ENCODE measurements around the gene SSU72. TPM values are rescaled to one million over a fixed set of nuclear protein-coding genes. Genes with fewer than 3 reads are reported as not detected.
A peak's percentile ranks its signal among the peaks of the same experiment; 100 is the strongest.

The SSU72 gene
- total and polyA plus RNA-seq, 4 donors = 35.4 to 57.4 (median 44.3) TPM

DNA sequence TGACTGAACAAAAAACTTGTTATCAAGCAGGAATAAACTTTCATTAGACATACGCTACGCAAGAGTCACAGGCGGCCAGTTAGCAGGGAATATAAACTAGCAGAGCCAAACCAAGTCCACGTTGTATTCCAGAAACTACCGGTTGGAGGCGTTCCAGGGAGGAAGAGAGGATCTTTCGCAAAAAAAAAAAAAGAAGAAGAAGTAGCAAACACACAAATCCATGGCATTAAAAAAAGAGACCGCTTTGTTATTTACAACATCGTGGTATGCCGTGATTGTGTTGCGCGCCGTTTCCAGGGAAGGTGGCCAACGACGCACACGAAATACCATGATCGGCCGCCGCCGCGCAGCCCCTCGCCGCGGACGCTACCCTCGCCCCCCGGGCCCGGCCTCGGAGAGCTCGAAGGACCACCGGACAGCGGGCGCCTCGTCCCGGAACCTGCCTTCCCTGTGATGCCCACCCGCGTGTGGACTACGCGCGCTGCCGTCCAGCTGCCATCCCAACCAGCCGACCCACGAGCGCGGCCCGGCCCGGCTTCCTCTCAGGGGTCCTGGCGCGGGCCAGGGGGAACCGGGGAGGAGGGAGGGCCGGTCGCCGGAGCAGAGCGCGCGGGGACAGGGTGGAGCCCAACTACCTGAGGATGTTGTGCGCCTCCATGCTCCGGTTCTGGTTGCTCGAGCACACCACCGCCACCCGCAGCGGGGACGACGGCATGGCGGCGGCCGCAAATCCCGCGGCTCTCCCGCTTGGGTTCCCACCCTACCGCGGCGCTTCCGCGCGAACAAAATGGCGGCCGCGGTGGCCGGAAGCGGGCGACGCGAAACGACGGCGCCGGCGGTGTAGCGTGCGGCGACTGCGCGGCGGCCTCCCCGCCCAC, 581 bp downstream of the SSU72 start:
- no peak for DNase-seq (ENCODE audit: low spot score)
- Histone ChIP-seq H3K36me3 (ENCODE audit: control insufficient read depth in 4 of 4, insufficient read depth in 3 of 4, low read depth in 1 of 4, low read length in 3 of 4) (peaks cover 1 to 5% (median 3%) of the 10 kb centered on the region in 4 donors), H3K27ac (ENCODE audit: low read depth in 1 of 2, low read length in 2 of 2) (peak overlapping the region; percentile 95 to 99), H3K4me3 (ENCODE audit: low read depth in 1 of 3, low read length in 3 of 3) (peak overlapping the region; percentile 96 to 99 (median 97)), H3K9me3 (ENCODE audit: control insufficient read depth in 4 of 4, low read length in 3 of 4) (no peaks in the 10 kb centered on the region), H3K9ac (ENCODE audit: low read depth in 1 of 2, low read length in 2 of 2) (peak overlapping the region; percentile 75 to 97), H3K27me3 (ENCODE audit: control insufficient read depth in 4 of 4, insufficient read depth in 4 of 4, low read length in 3 of 4) (no peaks in the 10 kb centered on the region), H3K4me1 (ENCODE audit: control insufficient read depth in 4 of 4, insufficient read depth in 4 of 4, low read length in 3 of 4) (peaks cover 4 to 39% (median 24%) of the 10 kb centered on the region in 4 donors)
- under 1% methylated on average over 96 of the region's 96 CpGs for WGBS
- TF ChIP-seq YY1 (IDR thresholded peaks at IDR 0.05) (peak; percentile 96), RXRA (IDR thresholded peaks at IDR 0.05) (no peak), HNF4A (conservative IDR thresholded peaks at IDR 0.05) (no peak), EGR1 (IDR thresholded peaks at IDR 0.05; ENCODE audit: low read depth in 2 of 2) (no peak), NR2F2 (IDR thresholded peaks at IDR 0.05) (no peak)
- TF ChIP-seq, protein P1, sequence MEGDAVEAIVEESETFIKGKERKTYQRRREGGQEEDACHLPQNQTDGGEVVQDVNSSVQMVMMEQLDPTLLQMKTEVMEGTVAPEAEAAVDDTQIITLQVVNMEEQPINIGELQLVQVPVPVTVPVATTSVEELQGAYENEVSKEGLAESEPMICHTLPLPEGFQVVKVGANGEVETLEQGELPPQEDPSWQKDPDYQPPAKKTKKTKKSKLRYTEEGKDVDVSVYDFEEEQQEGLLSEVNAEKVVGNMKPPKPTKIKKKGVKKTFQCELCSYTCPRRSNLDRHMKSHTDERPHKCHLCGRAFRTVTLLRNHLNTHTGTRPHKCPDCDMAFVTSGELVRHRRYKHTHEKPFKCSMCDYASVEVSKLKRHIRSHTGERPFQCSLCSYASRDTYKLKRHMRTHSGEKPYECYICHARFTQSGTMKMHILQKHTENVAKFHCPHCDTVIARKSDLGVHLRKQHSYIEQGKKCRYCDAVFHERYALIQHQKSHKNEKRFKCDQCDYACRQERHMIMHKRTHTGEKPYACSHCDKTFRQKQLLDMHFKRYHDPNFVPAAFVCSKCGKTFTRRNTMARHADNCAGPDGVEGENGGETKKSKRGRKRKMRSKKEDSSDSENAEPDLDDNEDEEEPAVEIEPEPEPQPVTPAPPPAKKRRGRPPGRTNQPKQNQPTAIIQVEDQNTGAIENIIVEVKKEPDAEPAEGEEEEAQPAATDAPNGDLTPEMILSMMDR (IDR thresholded peaks at IDR 0.05; ENCODE audit: low read depth, low read length, missing input control) = peak; percentile 19

DNA sequence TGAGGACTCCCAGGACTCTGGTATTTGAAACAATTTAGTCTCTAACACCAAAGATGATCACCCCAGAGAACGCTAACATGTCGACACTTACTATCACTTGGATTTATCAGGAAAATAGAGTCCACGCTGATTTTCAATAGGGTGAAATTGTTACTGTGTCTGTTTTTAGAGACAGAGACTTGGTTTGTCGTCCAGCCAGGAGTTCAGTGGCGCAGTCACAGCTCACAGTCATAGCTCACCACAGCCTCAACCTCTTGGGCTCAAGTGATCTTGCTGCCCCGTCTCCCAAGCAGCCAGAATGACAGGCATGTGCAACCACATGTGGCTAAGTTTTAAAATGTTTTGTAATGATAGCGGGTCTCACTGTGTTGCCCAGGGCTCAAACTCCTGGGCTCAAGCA, 5.3 kb downstream of the SSU72 start:
- no peak for DNase-seq (ENCODE audit: low spot score)
- Histone ChIP-seq H3K27ac (ENCODE audit: low read depth in 1 of 2, low read length in 2 of 2) (no peak overlapping the region), H3K9ac (ENCODE audit: low read depth in 1 of 2, low read length in 2 of 2) (no peak overlapping the region), H3K27me3 (ENCODE audit: control insufficient read depth in 4 of 4, insufficient read depth in 4 of 4, low read length in 3 of 4) (no peaks in the 10 kb centered on the region), H3K9me3 (ENCODE audit: control insufficient read depth in 4 of 4, low read length in 3 of 4) (no peaks in the 10 kb centered on the region), H3K36me3 (ENCODE audit: control insufficient read depth in 4 of 4, insufficient read depth in 3 of 4, low read depth in 1 of 4, low read length in 3 of 4) (peaks cover 3 to 12% (median 7%) of the 10 kb centered on the region in 4 donors), H3K4me1 (ENCODE audit: control insufficient read depth in 4 of 4, insufficient read depth in 4 of 4, low read length in 3 of 4) (peaks cover 8 to 49% (median 28%) of the 10 kb centered on the region in 4 donors), H3K4me3 (ENCODE audit: low read depth in 1 of 3, low read length in 3 of 3) (no peak overlapping the region)
- TF ChIP-seq SP1 (IDR thresholded peaks at IDR 0.05) = no peak
- TF ChIP-seq, protein P2, sequence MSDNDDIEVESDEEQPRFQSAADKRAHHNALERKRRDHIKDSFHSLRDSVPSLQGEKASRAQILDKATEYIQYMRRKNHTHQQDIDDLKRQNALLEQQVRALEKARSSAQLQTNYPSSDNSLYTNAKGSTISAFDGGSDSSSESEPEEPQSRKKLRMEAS (IDR thresholded peaks at IDR 0.05) = no peak
- TF ChIP-seq RAD21 (IDR thresholded peaks at IDR 0.05) = no peak
- TF ChIP-seq, protein P3, sequence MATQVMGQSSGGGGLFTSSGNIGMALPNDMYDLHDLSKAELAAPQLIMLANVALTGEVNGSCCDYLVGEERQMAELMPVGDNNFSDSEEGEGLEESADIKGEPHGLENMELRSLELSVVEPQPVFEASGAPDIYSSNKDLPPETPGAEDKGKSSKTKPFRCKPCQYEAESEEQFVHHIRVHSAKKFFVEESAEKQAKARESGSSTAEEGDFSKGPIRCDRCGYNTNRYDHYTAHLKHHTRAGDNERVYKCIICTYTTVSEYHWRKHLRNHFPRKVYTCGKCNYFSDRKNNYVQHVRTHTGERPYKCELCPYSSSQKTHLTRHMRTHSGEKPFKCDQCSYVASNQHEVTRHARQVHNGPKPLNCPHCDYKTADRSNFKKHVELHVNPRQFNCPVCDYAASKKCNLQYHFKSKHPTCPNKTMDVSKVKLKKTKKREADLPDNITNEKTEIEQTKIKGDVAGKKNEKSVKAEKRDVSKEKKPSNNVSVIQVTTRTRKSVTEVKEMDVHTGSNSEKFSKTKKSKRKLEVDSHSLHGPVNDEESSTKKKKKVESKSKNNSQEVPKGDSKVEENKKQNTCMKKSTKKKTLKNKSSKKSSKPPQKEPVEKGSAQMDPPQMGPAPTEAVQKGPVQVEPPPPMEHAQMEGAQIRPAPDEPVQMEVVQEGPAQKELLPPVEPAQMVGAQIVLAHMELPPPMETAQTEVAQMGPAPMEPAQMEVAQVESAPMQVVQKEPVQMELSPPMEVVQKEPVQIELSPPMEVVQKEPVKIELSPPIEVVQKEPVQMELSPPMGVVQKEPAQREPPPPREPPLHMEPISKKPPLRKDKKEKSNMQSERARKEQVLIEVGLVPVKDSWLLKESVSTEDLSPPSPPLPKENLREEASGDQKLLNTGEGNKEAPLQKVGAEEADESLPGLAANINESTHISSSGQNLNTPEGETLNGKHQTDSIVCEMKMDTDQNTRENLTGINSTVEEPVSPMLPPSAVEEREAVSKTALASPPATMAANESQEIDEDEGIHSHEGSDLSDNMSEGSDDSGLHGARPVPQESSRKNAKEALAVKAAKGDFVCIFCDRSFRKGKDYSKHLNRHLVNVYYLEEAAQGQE (IDR thresholded peaks at IDR 0.05) = no peak
- TF ChIP-seq HNF4G (IDR thresholded peaks at IDR 0.05) = no peak
- TF ChIP-seq, protein P1 (IDR thresholded peaks at IDR 0.05; ENCODE audit: low read depth, low read length, missing input control) = no peak
- TF ChIP-seq, protein P4, sequence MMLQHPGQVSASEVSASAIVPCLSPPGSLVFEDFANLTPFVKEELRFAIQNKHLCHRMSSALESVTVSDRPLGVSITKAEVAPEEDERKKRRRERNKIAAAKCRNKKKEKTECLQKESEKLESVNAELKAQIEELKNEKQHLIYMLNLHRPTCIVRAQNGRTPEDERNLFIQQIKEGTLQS (IDR thresholded peaks at IDR 0.05) = no peak
- TF ChIP-seq, protein P5, sequence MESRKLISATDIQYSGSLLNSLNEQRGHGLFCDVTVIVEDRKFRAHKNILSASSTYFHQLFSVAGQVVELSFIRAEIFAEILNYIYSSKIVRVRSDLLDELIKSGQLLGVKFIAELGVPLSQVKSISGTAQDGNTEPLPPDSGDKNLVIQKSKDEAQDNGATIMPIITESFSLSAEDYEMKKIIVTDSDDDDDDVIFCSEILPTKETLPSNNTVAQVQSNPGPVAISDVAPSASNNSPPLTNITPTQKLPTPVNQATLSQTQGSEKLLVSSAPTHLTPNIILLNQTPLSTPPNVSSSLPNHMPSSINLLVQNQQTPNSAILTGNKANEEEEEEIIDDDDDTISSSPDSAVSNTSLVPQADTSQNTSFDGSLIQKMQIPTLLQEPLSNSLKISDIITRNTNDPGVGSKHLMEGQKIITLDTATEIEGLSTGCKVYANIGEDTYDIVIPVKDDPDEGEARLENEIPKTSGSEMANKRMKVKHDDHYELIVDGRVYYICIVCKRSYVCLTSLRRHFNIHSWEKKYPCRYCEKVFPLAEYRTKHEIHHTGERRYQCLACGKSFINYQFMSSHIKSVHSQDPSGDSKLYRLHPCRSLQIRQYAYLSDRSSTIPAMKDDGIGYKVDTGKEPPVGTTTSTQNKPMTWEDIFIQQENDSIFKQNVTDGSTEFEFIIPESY (IDR thresholded peaks at IDR 0.05) = no peak
- TF ChIP-seq FOXA1 (IDR thresholded peaks at IDR 0.05) = no peak
- TF ChIP-seq RXRA (IDR thresholded peaks at IDR 0.05) = no peak
- no peak for TF ChIP-seq HNF4A (conservative IDR thresholded peaks at IDR 0.05)
- WGBS = 92% methylated on average over 7 of the region's 7 CpGs

Data from liver (tissue), 9 donors.